ENCODE data around the gene ACTR6.

DNA sequence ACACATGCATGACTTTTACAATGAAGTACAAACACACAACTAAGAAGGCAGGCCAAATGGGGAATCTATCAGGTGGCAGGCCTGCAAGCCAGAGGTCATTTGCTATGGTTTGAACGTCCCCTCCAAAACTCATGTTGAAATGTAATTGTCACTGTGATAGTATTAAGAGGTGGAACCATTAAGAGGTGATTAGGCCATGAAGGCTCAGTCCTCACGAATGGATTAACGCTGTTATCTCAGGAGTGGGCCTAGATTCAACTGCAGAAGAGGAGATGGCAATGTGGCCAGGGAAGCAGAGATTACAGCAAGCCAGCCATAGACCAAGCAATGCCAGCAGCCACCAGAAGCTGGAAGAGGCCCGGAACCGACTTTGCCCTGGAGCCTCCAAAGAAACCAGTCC lies 13.5 kb upstream of the ACTR6 start:
- TF ChIP-seq, protein P1, sequence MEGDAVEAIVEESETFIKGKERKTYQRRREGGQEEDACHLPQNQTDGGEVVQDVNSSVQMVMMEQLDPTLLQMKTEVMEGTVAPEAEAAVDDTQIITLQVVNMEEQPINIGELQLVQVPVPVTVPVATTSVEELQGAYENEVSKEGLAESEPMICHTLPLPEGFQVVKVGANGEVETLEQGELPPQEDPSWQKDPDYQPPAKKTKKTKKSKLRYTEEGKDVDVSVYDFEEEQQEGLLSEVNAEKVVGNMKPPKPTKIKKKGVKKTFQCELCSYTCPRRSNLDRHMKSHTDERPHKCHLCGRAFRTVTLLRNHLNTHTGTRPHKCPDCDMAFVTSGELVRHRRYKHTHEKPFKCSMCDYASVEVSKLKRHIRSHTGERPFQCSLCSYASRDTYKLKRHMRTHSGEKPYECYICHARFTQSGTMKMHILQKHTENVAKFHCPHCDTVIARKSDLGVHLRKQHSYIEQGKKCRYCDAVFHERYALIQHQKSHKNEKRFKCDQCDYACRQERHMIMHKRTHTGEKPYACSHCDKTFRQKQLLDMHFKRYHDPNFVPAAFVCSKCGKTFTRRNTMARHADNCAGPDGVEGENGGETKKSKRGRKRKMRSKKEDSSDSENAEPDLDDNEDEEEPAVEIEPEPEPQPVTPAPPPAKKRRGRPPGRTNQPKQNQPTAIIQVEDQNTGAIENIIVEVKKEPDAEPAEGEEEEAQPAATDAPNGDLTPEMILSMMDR (conservative IDR thresholded peaks at IDR 0.05; ENCODE audit: low read length): no peak
- TF ChIP-seq EZH2phosphoT487 (IDR thresholded peaks at IDR 0.05; ENCODE audit: borderline replicate concordance): no peak

Measured in Loucy (cell line).